Measurements from ENCODE around the gene SCAF11.

The SCAF11 gene

GRCh38 chr12:45914090-45914489 is 76.3 kb downstream of the SCAF11 start:
- no peak for TF ChIP-seq CTCF (IDR thresholded peaks at IDR 0.05; ENCODE audit: borderline replicate concordance, insufficient read depth, low read depth, low read length)
- no peak overlapping the region for H3K4me3 ChIP-seq (ENCODE audit: low read depth, low read length)

GRCh38 chr12:45913631-45914030 is 76.7 kb downstream of the SCAF11 start:
- TF ChIP-seq CTCF (IDR thresholded peaks at IDR 0.05; ENCODE audit: borderline replicate concordance, insufficient read depth, low read depth, low read length), result no peak
- H3K4me3 ChIP-seq (ENCODE audit: low read depth, low read length), result no peak overlapping the region

GRCh38 chr12:45912774-45913173 is 77.6 kb downstream of the SCAF11 start:
- H3K4me3 ChIP-seq (ENCODE audit: low read depth, low read length), result no peak overlapping the region
- TF ChIP-seq CTCF (IDR thresholded peaks at IDR 0.05; ENCODE audit: borderline replicate concordance, insufficient read depth, low read depth, low read length), result no peak

- no peak for TF ChIP-seq CTCF (IDR thresholded peaks at IDR 0.05; ENCODE audit: borderline replicate concordance, insufficient read depth, low read depth, low read length)
- no peak overlapping the region for H3K4me3 ChIP-seq (ENCODE audit: low read depth, low read length)
Measured at GRCh38 chr12:45909041-45909713, 81.2 kb downstream of the SCAF11 start.

- H3K4me3 ChIP-seq (ENCODE audit: low read depth, low read length), result no peak overlapping the region
- TF ChIP-seq CTCF (IDR thresholded peaks at IDR 0.05; ENCODE audit: borderline replicate concordance, insufficient read depth, low read depth, low read length), result no peak
Measured at GRCh38 chr12:45907955-45908354, 82.4 kb downstream of the SCAF11 start.

- H3K4me3 ChIP-seq (ENCODE audit: low read depth, low read length), result no peak overlapping the region
- no peak for TF ChIP-seq CTCF (IDR thresholded peaks at IDR 0.05; ENCODE audit: borderline replicate concordance, insufficient read depth, low read depth, low read length)
Measured at GRCh38 chr12:45898094-45898493, 92.3 kb downstream of the SCAF11 start.

- no peak for TF ChIP-seq CTCF (IDR thresholded peaks at IDR 0.05; ENCODE audit: borderline replicate concordance, insufficient read depth, low read depth, low read length)
- H3K4me3 ChIP-seq (ENCODE audit: low read depth, low read length), result no peak overlapping the region
Measured at GRCh38 chr12:45895961-45896360, 94.4 kb downstream of the SCAF11 start.

Data from GM12875 (cell line).